Tibial nerve (tissue), 4 donors: ENCODE measurements around the gene HEMK1. TPM values are rescaled to one million over a fixed set of nuclear protein-coding genes. Genes with fewer than 3 reads are reported as not detected.

Experiments used
- DNase-seq, 2 donors: peaks; one replicate each; pipeline ENCODE4 v3.0.0-alpha.2; 2019; ENCODE audit warnings: low spot score in 2 of 2
- H3K27ac ChIP-seq, 4 donors: fragments of 200-600 bp; sonication (generic) in 3 of 4; one replicate each; pipeline ENCODE4 v1.5.1; 2017 to 2019; ENCODE audit warnings: mild to moderate bottlenecking in 1 of 4
- H3K27me3 ChIP-seq, 2 donors: fragments of 200-600 bp; sonication (generic) in 1 of 2; one replicate each; pipeline versions ENCODE4 v1.5.1 to v1.6.0; 2017 to 2019
- H3K36me3 ChIP-seq, 3 donors: fragments of 200-600 bp; sonication (generic); one replicate each; pipeline ENCODE4 v1.5.1; 2018 to 2019
- H3K4me1 ChIP-seq, 4 donors: fragments of 200-600 bp; sonication (generic) in 3 of 4; one replicate each; pipeline ENCODE4 v1.5.1; 2017 to 2019
- H3K4me3 ChIP-seq, 4 donors: fragments of 200-600 bp; sonication (generic) in 3 of 4; one replicate each; pipeline ENCODE4 v1.5.1; 2017 to 2019; ENCODE audit warnings: mild to moderate bottlenecking in 1 of 4, moderate library complexity in 1 of 4
- H3K9me3 ChIP-seq, 4 donors: fragments of 200-600 bp; sonication (generic) in 3 of 4; one replicate each; pipeline ENCODE4 v1.5.1; 2017 to 2019
- CTCF ChIP-seq, 5 experiments: fragments of 200-600 bp in 3 of 5; fragments of 450-650 bp in 2 of 5; sonication (generic) in 3 of 5; IDR thresholded peaks; one replicate each; pipeline ENCODE4 v1.5.1; 2016 to 2019; ENCODE audit warnings: antibody characterized with exemption in 5 of 5, mild to moderate bottlenecking in 3 of 5, moderate library complexity in 2 of 5
- EP300 ChIP-seq, 2 donors: sonication (generic); formaldehyde crosslinking; IDR thresholded peaks; one replicate each; pipeline ENCODE4 v1.6.1; 2017; ENCODE audit warnings: antibody characterized with exemption in 2 of 2, mild to moderate bottlenecking in 1 of 2
- POLR2A ChIP-seq, 2 donors: fragments of 450-650 bp; IDR thresholded peaks; one replicate each; pipeline ENCODE4 v1.6.1; 2017; ENCODE audit warnings: antibody characterized with exemption in 2 of 2, mild to moderate bottlenecking in 2 of 2, moderate library complexity in 2 of 2
- WGBS, 2 donors: methylation state at CpG; one replicate each; pipeline ENCODE4 v1.1.5; 2018; 5-methylcytosine and 5-hydroxymethylcytosine counted together
- total RNA-seq, 4 donors: library from RNA; depleted of rRNA; stranded (reverse); fragments of >200 nt; gene quantifications; one replicate each; pipeline ENCODE4 v1.1.0, GENCODE V29; 2016

Gene HEMK1
- total RNA-seq, 4 donors from 2014 or later, result 6.9 to 10.2 (median 8.8) TPM

- H3K27ac ChIP-seq, result peak overlapping the region in 2 of 4 donors; percentile 17 to 47
- 52 to 58% methylated on average over 9 of the region's 9 CpGs for WGBS, 2 donors
Measured at GRCh38 chr3:50532062-50532705, 37.1 kb upstream of the HEMK1 start.

GRCh38 chr3:50533316-50533715 lies 36.0 kb upstream of the HEMK1 start:
- Histone ChIP-seq H3K27ac (no peak overlapping the region), H3K4me3 (no peak overlapping the region), H3K4me1 (peaks cover 0 to 5% (median 0%) of the 10 kb centered on the region in 4 donors), H3K36me3 (no peaks in the 10 kb centered on the region), H3K27me3 (no peaks in the 10 kb centered on the region), H3K9me3 (no peaks in the 10 kb centered on the region)
- TF ChIP-seq EP300 (IDR thresholded peaks at IDR 0.05) (no peak), CTCF (IDR thresholded peaks at IDR 0.05) (no peak), POLR2A (IDR thresholded peaks at IDR 0.05) (no peak)
- 68 to 82% methylated on average over 13 of the region's 13 CpGs for WGBS, 2 donors
- DNase-seq, result no peak

More at GRCh38 chr3:50532062-50532705, 37.1 kb upstream of the HEMK1 start:
- Histone ChIP-seq H3K4me1 (peaks cover 0 to 5% (median 0%) of the 10 kb centered on the region in 4 donors), H3K9me3 (no peaks in the 10 kb centered on the region), H3K36me3 (no peaks in the 10 kb centered on the region), H3K27me3 (no peaks in the 10 kb centered on the region), H3K4me3 (no peak overlapping the region)
- no peak for DNase-seq
- TF ChIP-seq POLR2A (IDR thresholded peaks at IDR 0.05) (no peak), EP300 (IDR thresholded peaks at IDR 0.05) (no peak), CTCF (IDR thresholded peaks at IDR 0.05) (no peak)

- TF ChIP-seq POLR2A (IDR thresholded peaks at IDR 0.05) (no peak), CTCF (IDR thresholded peaks at IDR 0.05) (no peak), EP300 (IDR thresholded peaks at IDR 0.05) (no peak)
- H3K36me3 ChIP-seq, result no peaks in the 10 kb centered on the region
- 60 to 69% methylated on average over 8 to 9 of the region's 9 CpGs for WGBS, 2 donors
- no peaks in the 10 kb centered on the region for H3K27me3 ChIP-seq
- H3K4me1 ChIP-seq, result peaks cover 0 to 5% (median 0%) of the 10 kb centered on the region in 4 donors
- no peak overlapping the region for H3K27ac ChIP-seq
- H3K4me3 ChIP-seq, result no peak overlapping the region
- H3K9me3 ChIP-seq, result no peaks in the 10 kb centered on the region
- no peak for DNase-seq
Measured at GRCh38 chr3:50533807-50534461, 35.4 kb upstream of the HEMK1 start.

- WGBS, 2 donors, result 65 to 77% methylated on average over 6 to 9 of the region's 9 CpGs
- H3K27ac ChIP-seq, result no peak overlapping the region
Measured at GRCh38 chr3:50534681-50535330, 34.5 kb upstream of the HEMK1 start.

More at GRCh38 chr3:50534681-50535330, 34.5 kb upstream of the HEMK1 start:
- Histone ChIP-seq H3K4me1 (peaks cover 0 to 5% (median 0%) of the 10 kb centered on the region in 4 donors), H3K36me3 (no peaks in the 10 kb centered on the region), H3K9me3 (no peaks in the 10 kb centered on the region), H3K4me3 (no peak overlapping the region), H3K27me3 (no peaks in the 10 kb centered on the region)
- no peak for TF ChIP-seq POLR2A (IDR thresholded peaks at IDR 0.05)
- TF ChIP-seq EP300 (IDR thresholded peaks at IDR 0.05), result no peak
- TF ChIP-seq CTCF (IDR thresholded peaks at IDR 0.05), result no peak
- no peak for DNase-seq
